Stimulated activated CD8-positive, alpha-beta memory T cell treated with anti-CD3 and anti-CD28 coated beads, Interleukin-2, amount 100 ng/mL, for 1 hour (primary cell): ENCODE measurements around the gene LRRN4.

Experiments
- DNase-seq, 2 donors: peaks; one replicate each; pipeline ENCODE4 v3.0.0-alpha.2; 2020; ENCODE audit warnings: low read depth in 2 of 2

Gene LRRN4

GRCh38 chr20:6053776-6054688 lies at the start of gene LRRN4:
LRRN4 (minus strand) TSS chr20:6054060; CDS start chr20:6052799, 1,261 bp downstream.
- no peak for DNase-seq

GRCh38 chr20:6103301-6103700 lies 49.4 kb upstream of the LRRN4 start:
- DNase-seq = no peak

DNA sequence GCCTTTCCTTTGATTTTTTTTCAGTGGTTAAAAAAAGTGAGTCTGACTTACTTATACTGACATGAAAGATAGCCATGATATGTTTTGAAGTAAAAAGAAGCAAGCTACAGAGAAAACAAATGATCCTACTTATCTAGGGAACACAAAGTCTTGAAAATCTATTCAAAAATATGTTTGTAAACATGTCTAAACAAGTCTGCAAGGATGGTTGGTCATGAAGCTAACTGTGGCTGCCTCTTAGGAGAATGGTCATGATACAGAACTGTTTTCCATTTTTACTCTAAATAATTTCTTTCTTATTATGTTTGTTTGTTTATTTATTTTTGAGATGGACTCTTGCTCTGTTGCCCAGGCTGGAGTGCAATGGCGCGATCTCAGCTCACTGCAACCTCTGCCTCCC lies 47.5 kb upstream of the LRRN4 start:
- DNase-seq = no peak

GRCh38 chr20:6100246-6100645 lies 46.4 kb upstream of the LRRN4 start:
- no peak for DNase-seq

- no peak for DNase-seq
These were observed 46.0 kb upstream of the LRRN4 start for GRCh38 chr20:6099819-6100218.

- DNase-seq = no peak
These were observed 41.5 kb upstream of the LRRN4 start for GRCh38 chr20:6095409-6095808.

DNA sequence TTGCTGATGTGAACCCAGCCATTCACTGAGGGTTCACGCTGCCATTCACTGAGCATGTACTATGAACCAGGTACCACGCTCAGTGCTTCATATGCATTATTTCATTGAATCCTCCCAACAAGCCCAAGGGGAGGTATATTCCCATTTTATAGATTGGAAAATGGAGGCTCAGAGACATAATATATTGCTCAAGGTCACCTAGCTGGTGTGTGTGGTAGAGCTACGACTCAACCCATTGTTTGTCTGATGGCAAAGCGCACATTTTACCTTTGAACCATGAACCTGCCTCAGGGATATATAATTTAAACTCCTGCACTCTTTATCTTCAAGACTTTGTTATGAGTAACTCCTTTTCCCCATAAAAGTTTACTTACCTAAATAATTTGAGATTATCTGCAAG lies 40.7 kb upstream of the LRRN4 start:
- DNase-seq = no peak

DNA sequence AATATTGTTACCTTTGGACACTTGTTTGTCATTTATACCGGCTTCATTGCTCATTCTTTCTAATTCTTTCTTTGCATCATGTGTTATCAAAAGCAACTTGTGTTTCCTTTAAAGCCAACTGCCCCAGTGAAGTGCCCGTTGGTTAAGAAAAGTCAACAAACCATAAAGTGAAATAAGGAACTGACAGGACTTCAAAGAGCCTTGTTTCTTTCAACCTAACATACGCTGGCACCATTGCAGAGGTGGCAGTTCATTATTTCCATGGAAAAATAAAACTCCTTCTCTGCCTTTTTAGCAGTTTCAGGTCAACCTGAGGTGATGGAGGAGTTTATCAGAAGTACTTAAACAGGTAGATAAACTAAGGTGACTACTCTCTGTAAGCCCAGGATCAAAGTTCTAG lies 40.2 kb upstream of the LRRN4 start:
- DNase-seq = no peak

DNA sequence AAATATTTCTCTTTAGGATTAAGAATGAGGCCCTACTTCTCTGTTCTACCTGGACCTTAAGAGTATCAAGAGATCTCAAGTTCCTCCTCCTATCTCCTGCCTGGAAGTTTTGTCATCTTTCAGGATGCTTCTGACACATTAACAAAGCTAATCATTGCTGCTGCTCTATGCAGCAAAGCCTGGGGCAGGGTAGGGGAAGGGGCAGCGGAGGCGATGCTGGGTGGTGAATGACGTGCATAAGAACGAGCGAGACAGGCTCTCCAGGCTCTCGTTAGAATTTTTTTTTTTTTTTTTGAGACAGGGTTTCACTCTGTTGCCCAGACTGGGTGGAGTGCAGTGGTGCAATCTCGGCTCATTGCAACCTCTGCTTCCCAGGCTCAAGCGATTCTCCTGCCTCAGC lies 37.8 kb upstream of the LRRN4 start:
- DNase-seq = no peak

DNA sequence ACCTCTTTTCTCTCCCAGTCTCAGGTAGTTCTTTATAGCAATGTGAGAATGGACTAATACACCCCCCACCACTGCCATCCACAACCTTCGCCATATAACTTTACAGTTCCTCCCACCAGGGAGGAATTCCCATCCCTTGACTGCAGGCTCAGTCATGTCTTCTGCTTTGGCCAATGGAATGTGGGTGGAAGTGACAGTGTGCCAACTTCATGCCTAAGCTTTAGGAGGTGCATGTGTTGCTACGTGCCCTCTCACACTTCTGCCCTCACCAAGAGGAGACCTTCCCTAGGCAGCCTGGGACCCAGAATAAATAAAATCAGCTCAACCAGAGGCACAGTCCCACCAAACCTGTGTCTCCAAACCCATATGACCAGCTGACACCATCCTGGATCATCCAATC lies 33.0 kb upstream of the LRRN4 start:
- no peak for DNase-seq

- no peak for DNase-seq
These were observed 30.1 kb upstream of the LRRN4 start for GRCh38 chr20:6083926-6084325.

GRCh38 chr20:6081236-6081635 lies 27.4 kb upstream of the LRRN4 start:
- no peak for DNase-seq

DNA sequence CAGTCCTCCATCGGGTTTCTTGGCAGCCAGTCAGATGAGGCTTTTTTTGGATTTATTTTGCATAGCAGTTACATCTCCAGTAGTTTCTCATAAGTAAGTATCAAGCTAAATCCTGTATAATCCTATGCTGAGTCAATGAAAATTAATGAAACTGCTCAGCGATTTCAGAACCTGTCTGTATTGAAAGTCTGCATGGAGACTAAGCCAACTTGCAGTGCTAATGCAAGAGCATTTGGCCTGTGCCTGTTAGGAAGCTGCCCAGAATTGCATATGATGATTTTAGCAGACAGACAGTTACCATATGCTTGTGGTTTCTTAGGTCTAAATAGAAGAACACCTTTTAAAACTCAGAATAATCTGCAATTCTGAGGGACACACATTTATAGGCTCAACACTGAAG lies 25.2 kb upstream of the LRRN4 start:
- no peak for DNase-seq

GRCh38 chr20:6075428-6076219 lies 21.8 kb upstream of the LRRN4 start:
- DNase-seq = no peak

- DNase-seq = no peak
These were observed 20.9 kb upstream of the LRRN4 start for GRCh38 chr20:6074784-6075183.

GRCh38 chr20:6074145-6074561 lies 20.3 kb upstream of the LRRN4 start:
- no peak for DNase-seq

- DNase-seq = no peak
These were observed 17.2 kb upstream of the LRRN4 start for GRCh38 chr20:6070829-6071695.

DNA sequence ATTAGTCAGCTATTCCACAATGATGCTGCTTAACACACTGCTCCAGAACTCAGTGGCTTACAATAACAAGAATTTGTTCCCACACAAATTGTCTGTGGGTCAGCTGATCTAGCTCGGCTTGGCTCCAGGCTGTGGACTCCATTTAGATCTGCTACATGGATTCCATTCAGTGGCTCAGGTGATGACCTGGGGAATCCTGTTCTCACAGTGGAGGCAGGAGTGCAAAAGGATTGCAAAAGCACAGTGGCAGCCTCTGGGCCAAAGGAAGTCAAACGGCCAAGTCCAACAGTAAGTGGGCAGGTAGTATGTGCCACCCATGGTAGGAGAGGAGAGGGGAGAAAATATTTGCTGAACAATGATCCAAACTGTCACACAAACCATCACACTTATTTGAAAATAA lies 15.8 kb upstream of the LRRN4 start:
- DNase-seq = no peak

DNA sequence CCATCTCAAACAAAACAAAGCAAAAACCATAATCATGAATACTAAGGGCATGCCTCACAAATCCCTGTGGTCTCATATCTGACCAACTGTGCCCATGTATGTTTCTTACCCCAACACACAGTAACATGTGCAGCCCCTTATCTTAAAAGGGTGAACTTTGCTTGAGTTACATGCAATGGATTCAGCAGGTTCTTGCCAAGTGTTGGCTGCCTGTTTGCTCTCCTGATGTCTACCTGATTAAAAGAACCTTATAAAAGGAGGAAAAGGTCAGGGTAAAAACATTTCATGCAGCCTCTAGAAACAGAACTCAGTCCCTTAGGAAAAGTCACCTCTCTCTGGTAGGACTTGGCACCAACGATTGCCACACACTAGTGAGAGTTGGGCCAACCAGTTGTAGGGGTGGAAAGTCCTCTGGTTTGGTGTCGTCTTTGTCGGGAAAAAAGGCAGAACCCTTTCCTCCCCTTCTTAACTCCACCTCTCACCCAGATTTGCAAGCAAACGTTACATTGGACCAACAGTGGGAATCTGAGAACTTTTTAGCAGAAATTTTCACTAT lies 14.0 kb upstream of the LRRN4 start:
- DNase-seq = no peak

- no peak for DNase-seq
These were observed 12.7 kb upstream of the LRRN4 start for GRCh38 chr20:6066582-6066981.

DNA sequence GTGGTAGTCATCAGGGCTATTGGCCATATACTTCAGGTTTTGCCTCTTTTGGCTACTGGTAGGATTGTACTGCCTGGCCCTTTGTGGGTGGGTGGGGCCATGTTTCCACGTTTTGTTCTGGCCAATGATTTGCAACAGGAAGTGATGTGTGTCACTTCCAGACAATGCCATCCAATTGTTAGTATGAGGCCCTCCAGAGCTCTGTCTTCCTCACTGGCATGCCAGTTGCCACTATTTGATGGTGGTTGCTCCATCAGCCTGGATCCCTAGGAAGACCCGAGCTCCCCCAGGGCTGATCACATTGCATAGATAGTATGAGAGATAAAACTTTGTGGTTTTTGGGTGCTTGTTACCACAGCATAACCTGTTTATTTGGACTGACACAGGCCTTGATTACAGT lies 7.7 kb upstream of the LRRN4 start:
- DNase-seq = no peak

DNA sequence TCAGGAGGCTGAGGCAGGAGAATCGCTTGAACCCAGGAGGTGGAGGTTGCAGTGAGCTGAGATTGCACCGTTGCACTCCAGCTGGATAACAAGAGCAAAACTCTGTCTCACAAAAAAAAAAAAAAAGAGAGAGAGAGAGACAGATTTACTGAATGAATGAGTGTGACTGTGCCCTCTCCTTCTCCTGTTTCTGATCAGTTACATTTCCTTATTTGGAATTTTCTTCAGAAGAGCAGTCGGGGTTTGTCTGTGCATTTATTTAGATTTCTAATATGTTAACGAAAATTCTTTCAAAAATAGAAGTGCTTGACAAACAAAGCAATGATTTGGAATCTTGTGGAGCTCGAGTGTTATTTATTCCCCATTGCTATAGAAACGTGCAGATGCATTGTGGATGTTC lies 6.4 kb upstream of the LRRN4 start:
- no peak for DNase-seq
